ENCODE data around the gene TNXB.
"Not testable (repeated sequence)": the region's sequence is repeated elsewhere in the genome, so short reads cannot be mapped to it uniquely, and the experiment has no call there.

Gene TNXB

DNA sequence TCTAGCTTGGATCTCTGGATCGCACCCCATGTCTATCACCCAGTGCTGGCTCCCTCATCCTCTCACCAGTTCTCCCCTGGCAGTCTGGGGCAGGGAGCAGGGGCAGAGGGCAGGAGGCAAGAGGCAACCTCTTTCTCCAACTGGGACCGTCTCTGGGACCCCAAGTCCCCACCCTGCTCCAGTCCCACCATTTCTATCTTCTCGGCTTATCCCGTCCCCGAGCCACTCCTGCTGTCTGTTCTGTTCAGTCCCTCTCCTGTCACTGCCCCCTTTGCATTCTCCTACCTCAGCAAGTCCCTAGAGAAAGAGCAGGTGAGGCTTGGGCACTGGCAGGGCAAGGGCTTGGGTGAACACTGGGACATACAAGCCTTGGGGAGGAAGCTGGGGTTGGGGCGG, 625 bp upstream of the TNXB start:
- no peak for DNase-seq (ENCODE audit: low read depth)
- no peak for TF ChIP-seq CTCF (IDR thresholded peaks at IDR 0.05; ENCODE audit: low read depth, low read length, missing control alignments)
- H3K4me3 ChIP-seq (ENCODE audit: low read depth, low read length) = no peak overlapping the region

- no peak overlapping the region for H3K4me3 ChIP-seq (ENCODE audit: low read depth, low read length)
- TF ChIP-seq CTCF (IDR thresholded peaks at IDR 0.05; ENCODE audit: low read depth, low read length, missing control alignments) = no peak
- DNase-seq (ENCODE audit: low read depth) = no peak
Observed at GRCh38 chr6:32108727-32109113, 418 bp downstream of the TNXB start.

GRCh38 chr6:32108094-32108627, 977 bp downstream of the TNXB start:
- no peak for DNase-seq (ENCODE audit: low read depth)
- no peak overlapping the region for H3K4me3 ChIP-seq (ENCODE audit: low read depth, low read length)
- TF ChIP-seq CTCF (IDR thresholded peaks at IDR 0.05; ENCODE audit: low read depth, low read length, missing control alignments) = no peak

DNA sequence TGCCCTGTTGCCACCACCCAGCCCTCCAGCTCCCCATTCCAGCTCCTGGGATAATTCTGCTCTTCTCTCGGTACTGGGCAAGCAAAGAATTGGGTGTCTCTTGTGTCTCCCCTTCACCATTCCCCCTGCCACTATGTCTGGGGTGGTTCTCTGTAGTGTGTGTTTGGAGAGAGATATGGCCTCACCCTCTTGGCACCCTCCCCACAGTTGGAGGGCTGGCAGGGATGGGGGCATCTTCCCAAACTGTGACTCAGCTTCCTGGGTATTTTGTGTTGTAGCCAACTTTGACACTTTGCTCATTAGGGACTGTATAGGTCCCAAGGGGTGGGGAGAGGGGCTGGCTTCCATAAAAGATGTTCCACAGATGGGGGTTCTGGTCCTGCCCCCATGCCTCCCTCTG, 1.7 kb downstream of the TNXB start:
- no peak overlapping the region for H3K4me3 ChIP-seq (ENCODE audit: low read depth, low read length)
- no peak for TF ChIP-seq CTCF (IDR thresholded peaks at IDR 0.05; ENCODE audit: low read depth, low read length, missing control alignments)
- no peak for DNase-seq (ENCODE audit: low read depth)

GRCh38 chr6:32105433-32105832, 3.7 kb downstream of the TNXB start:
- no peak for DNase-seq (ENCODE audit: low read depth)
- no peak overlapping the region for H3K4me3 ChIP-seq (ENCODE audit: low read depth, low read length)
- no peak for TF ChIP-seq CTCF (IDR thresholded peaks at IDR 0.05; ENCODE audit: low read depth, low read length, missing control alignments)

DNA sequence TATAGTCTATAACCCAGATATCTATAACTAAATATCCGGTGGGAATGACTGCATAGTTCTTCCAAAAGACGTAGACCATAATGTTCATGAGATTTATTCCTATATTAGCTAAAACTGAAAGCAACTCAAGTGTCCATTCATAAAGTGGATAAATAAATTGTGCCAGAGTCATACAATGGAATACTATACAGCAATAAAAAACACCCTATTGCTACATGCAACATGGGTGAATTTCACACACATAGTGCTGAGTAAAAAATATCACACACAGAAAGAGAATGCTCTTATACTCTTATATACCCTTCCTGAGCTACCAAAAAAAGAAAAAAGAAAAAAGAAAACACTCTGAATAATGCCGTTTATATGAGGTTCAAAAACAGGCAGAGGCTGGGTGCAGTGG, 6.9 kb downstream of the TNXB start:
- no peak for DNase-seq (ENCODE audit: low read depth)
- no peak for TF ChIP-seq CTCF (IDR thresholded peaks at IDR 0.05; ENCODE audit: low read depth, low read length, missing control alignments)
- H3K4me3 ChIP-seq (ENCODE audit: low read depth, low read length) = no peak overlapping the region

- DNase-seq (ENCODE audit: low read depth); H3K4me3 ChIP-seq (ENCODE audit: low read depth, low read length): not testable (repeated sequence)
Observed at GRCh38 chr6:32100251-32100650, 8.9 kb downstream of the TNXB start.

All from GM12864 (cell line).